ENCODE measurements around the gene BMP6.

DNA sequence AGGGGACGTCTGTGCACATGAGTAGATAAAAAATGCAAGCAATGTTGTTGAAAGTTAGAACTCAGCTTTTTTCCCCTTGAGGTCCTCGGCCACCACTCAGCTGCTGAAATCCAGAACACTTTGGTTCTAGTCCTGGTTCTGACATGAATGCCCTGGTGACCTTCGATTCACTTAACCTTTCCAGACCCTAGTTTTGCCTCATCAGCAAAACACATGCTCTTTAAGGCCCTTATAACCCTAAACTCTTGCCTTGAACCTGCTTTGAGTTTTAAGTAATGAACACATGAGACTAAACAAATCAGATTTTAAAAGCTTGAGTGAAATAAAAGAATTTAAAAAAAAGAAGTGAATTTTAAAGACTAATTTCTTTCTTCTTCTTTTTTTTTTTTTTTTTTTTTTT, 33.4 kb downstream of the BMP6 start:
- TF ChIP-seq, protein P1, sequence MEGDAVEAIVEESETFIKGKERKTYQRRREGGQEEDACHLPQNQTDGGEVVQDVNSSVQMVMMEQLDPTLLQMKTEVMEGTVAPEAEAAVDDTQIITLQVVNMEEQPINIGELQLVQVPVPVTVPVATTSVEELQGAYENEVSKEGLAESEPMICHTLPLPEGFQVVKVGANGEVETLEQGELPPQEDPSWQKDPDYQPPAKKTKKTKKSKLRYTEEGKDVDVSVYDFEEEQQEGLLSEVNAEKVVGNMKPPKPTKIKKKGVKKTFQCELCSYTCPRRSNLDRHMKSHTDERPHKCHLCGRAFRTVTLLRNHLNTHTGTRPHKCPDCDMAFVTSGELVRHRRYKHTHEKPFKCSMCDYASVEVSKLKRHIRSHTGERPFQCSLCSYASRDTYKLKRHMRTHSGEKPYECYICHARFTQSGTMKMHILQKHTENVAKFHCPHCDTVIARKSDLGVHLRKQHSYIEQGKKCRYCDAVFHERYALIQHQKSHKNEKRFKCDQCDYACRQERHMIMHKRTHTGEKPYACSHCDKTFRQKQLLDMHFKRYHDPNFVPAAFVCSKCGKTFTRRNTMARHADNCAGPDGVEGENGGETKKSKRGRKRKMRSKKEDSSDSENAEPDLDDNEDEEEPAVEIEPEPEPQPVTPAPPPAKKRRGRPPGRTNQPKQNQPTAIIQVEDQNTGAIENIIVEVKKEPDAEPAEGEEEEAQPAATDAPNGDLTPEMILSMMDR (IDR thresholded peaks at IDR 0.05) = no peak
- no peak for TF ChIP-seq POLR2A (IDR thresholded peaks at IDR 0.05)

All from breast epithelium (tissue), 3 donors.